Activated CD8-positive, alpha-beta T cell treated with anti-CD3 and anti-CD28 coated beads for 36 hours (primary cell): ENCODE results near the gene SLC30A2. TPM values are rescaled to one million over a fixed set of nuclear protein-coding genes. Genes with fewer than 3 reads are reported as not detected.

Experiments used
- ATAC-seq: fragments of 200-7000 bp; cut with Tn5 transposase; one replicate; pipeline ENCODE4 v1.10.0; 2021; ENCODE audit warnings: mild to moderate bottlenecking, moderate library complexity
- CTCF ChIA-PET: fragments of 350-600 bp; sonication (Branson Sonifier 250); formaldehyde crosslinking; loops from one replicate; lab custom pipeline; 2021; ENCODE audit warnings: antibody characterized with exemption; lab: Charles Lee
- POLR2A ChIA-PET: fragments of 350-600 bp; sonication (Branson Sonifier 250); formaldehyde crosslinking; loops from one replicate; lab custom pipeline; 2021; ENCODE audit warnings: antibody characterized with exemption; lab: Charles Lee
- DNase-seq: peaks from one replicate; pipeline ENCODE4 v3.0.0-alpha.2; 2020
- H3K27ac Mint-ChIP-seq: one replicate; pipeline ENCODE4 v1.8.0; 2021; ENCODE audit warnings: mild to moderate bottlenecking, mixed read lengths
- H3K27me3 Mint-ChIP-seq: one replicate; pipeline ENCODE4 v1.8.0; 2021; ENCODE audit warnings: mixed read lengths
- H3K36me3 Mint-ChIP-seq: one replicate; pipeline ENCODE4 v1.8.0; 2021; ENCODE audit warnings: low read depth, mixed read lengths
- H3K4me1 Mint-ChIP-seq: one replicate; pipeline ENCODE4 v1.8.0; 2021; ENCODE audit warnings: low read depth, mixed read lengths
- H3K4me3 Mint-ChIP-seq: one replicate; pipeline ENCODE4 v1.8.0; 2021; ENCODE audit warnings: mild to moderate bottlenecking, moderate library complexity, mixed read lengths
- H3K9me3 Mint-ChIP-seq: one replicate; pipeline ENCODE4 v1.8.0; 2021; ENCODE audit warnings: mixed read lengths
- CTCF ChIP-seq: fragments of 200-600 bp; IDR thresholded peaks from one replicate; pipeline ENCODE4 v1.8.0; 2022; ENCODE audit warnings: antibody characterized with exemption, mild to moderate bottlenecking
- intact Hi-C: fragments of 100-400 bp; cut with micrococcal nuclease; formaldehyde crosslinking; loops from one replicate; pipeline ENCODE4 v1.10.0; 2022
- total RNA-seq, 2 experiments: library from RNA; stranded (reverse); gene quantifications; one replicate each; pipeline ENCODE4 v1.2.3, GENCODE V29; 2021

Gene SLC30A2
- total RNA-seq, 2 experiments from 2014 or later, result not detected

DNA sequence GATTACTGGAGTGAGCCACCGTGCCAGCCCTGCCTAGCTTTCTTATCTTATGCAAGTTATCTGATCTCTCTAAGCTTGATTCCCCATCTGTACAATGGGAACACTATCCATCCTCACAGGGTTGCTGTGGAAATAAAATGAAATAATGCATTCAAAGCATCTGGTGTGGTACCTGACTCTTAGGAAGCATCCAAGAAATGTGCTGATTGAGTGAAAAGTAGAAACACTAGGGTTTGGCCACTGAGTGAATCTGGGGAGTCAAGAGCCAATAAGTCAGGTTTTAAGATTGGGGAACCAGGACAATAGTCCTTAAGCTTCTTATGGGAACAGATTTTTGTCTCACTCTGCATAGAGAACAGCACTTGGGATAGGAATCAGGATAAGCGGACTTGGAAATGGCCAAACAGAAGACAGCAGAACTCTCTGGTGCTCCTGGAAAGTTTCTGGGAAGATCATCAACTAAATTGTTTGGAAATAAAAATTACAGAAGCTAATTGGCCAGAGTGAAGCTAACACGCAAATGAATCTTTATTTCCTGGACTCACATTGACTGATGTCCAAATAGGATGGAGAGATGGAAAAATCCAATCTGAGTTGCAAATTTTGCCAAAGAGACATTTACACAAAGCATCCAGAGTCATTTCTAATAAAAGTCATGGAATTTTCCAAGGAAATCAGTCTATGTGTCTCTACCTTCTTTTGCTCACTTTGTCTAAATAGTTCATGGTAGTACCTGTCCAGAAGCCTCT is 51.3 kb downstream of the SLC30A2 start:
- Mint-ChIP-seq H3K4me1 (peaks cover 40% of the 10 kb centered on the region), H3K27me3 (no peaks in the 10 kb centered on the region), H3K27ac (no peak overlapping the region), H3K4me3 (no peak overlapping the region), H3K36me3 (peaks cover 3% of the 10 kb centered on the region), H3K9me3 (no peaks in the 10 kb centered on the region)
- DNase-seq (no peak), ATAC-seq (no peak)
- intact Hi-C loops, result no loop called here
- CTCF ChIA-PET, result interaction anchor here (1.0 to 12.6 kb wide), 4 partner anchors 23 to 239 kb away, joined by 3 to 417 read pairs (median 3); partner anchors contain the start of genes CEP85, PAQR7 and STMN1
- POLR2A ChIA-PET, result interaction anchor here (0.9 to 10.0 kb wide), 4 partner anchors 14 to 119 kb away, joined by 3 to 160 read pairs (median 3); partner anchors contain the start of genes PAQR7 and STMN1
- TF ChIP-seq CTCF, result no peak

- ATAC-seq, result no peak
- H3K27me3 Mint-ChIP-seq, result no peaks in the 10 kb centered on the region
- peak overlapping the region; percentile 26 for H3K27ac Mint-ChIP-seq
- H3K9me3 Mint-ChIP-seq, result no peaks in the 10 kb centered on the region
- no peak for DNase-seq
- ChIA-PET CTCF (interaction anchor here (0.6 to 12.6 kb wide), 5 partner anchors 16 to 97 kb away, joined by 3 to 417 read pairs (median 3); partner anchors contain the start of gene STMN1), POLR2A (interaction anchor here (10.0 kb wide), 1 partner anchor 92 kb away, joined by 160 read pairs; the partner anchor contains the start of gene STMN1)
- no peak overlapping the region for H3K4me3 Mint-ChIP-seq
- intact Hi-C loops, result no loop called here
- TF ChIP-seq CTCF, result no peak
- peaks cover 7% of the 10 kb centered on the region for H3K36me3 Mint-ChIP-seq
- H3K4me1 Mint-ChIP-seq, result peaks cover 45% of the 10 kb centered on the region
These were observed 52.5 kb downstream of the SLC30A2 start for GRCh38 chr1:25993197-25993951.

DNA sequence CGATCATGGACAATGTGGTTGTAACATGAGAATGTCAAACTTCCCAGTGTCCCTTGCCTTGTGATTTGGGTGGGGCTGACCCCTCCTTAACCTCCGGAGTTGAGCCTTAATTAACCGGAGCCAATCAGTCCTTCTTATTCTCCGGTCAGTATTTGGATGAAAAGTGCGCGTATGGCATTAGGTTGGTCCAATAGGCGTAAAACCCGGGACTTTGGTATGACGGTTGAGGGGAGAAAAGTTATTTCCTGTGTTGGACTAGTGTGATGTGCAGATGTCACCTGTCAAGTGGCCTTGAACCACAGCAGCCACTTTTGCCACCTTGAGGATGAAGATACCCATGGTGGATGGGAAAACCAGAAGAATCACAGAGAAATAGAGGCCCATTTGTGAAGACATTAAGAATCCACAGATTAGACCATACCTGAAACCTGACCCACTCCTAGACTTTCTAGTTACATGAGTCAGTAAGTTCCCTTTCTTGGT is 53.2 kb downstream of the SLC30A2 start:
- ATAC-seq, result no peak
- no peaks in the 10 kb centered on the region for H3K27me3 Mint-ChIP-seq
- TF ChIP-seq CTCF, result no peak
- no peaks in the 10 kb centered on the region for H3K9me3 Mint-ChIP-seq
- peaks cover 49% of the 10 kb centered on the region for H3K4me1 Mint-ChIP-seq
- intact Hi-C loops, result no loop called here
- no peak overlapping the region for H3K4me3 Mint-ChIP-seq
- no peak for DNase-seq
- ChIA-PET CTCF (interaction anchor here (1.2 to 1.3 kb wide), 2 partner anchors 18 to 97 kb away, joined by 3 to 12 read pairs; no protein-coding TSS in a partner anchor), POLR2A (interaction anchor here (1.0 to 10.0 kb wide), 3 partner anchors 90 to 92 kb away, joined by 3 to 160 read pairs (median 3); partner anchors contain the start of gene STMN1)
- peaks cover 14% of the 10 kb centered on the region for H3K36me3 Mint-ChIP-seq
- H3K27ac Mint-ChIP-seq, result no peak overlapping the region

GRCh38 chr1:25991937-25992688 is 53.8 kb downstream of the SLC30A2 start:
- H3K4me3 Mint-ChIP-seq, result no peak overlapping the region
- peaks cover 17% of the 10 kb centered on the region for H3K36me3 Mint-ChIP-seq
- H3K4me1 Mint-ChIP-seq, result peaks cover 52% of the 10 kb centered on the region
- intact Hi-C loops, result no loop called here
- H3K27ac Mint-ChIP-seq, result peak overlapping the region; percentile 33
- ChIA-PET POLR2A (interaction anchor here (1.0 to 4.5 kb wide), 6 partner anchors 9 to 98 kb away, joined by 3 to 26 read pairs (median 3); no protein-coding TSS in a partner anchor), CTCF (interaction anchor here (0.6 to 1.3 kb wide), 2 partner anchors 97 to 99 kb away, joined by 3 to 12 read pairs; no protein-coding TSS in a partner anchor)
- H3K9me3 Mint-ChIP-seq, result no peaks in the 10 kb centered on the region
- ATAC-seq (no peak), DNase-seq (no peak)
- no peaks in the 10 kb centered on the region for H3K27me3 Mint-ChIP-seq
- TF ChIP-seq CTCF, result no peak
